Amniotic stem cell (primary cell): ENCODE measurements around the gene TRIM71.

Experiments used
- DNase-seq: peaks from one replicate; lab custom pipeline; 2025; lab: John Stamatoyannopoulos, UW

The TRIM71 gene

DNA sequence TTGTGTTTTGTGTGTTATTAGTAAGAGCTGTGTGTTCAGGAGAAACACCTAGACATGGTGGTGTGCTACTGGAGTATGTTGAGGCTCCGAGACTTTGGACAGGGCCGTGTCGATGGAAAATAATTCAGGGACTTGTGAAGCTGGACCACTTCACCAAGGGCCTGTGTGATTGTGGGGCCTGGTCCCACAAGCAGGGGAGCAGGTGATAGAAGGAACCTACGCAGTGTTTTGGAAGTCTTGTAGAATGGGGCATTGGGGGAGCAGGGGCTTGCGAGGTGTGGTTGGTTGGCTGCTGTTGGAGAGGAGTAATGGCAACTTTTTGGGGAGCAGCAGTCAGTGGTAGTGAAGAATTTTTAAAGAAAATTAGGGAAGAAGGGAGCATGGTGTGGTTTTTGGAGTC is 48.7 kb downstream of the TRIM71 start:
- DNase-seq: no peak

- DNase-seq: no peak
Measured at GRCh38 chr3:32867954-32868353, 50.2 kb downstream of the TRIM71 start.

- DNase-seq: no peak
Measured at GRCh38 chr3:32868719-32869512, 51.1 kb downstream of the TRIM71 start.

- no peak for DNase-seq
Measured at GRCh38 chr3:32869513-32870047, 51.8 kb downstream of the TRIM71 start.

DNA sequence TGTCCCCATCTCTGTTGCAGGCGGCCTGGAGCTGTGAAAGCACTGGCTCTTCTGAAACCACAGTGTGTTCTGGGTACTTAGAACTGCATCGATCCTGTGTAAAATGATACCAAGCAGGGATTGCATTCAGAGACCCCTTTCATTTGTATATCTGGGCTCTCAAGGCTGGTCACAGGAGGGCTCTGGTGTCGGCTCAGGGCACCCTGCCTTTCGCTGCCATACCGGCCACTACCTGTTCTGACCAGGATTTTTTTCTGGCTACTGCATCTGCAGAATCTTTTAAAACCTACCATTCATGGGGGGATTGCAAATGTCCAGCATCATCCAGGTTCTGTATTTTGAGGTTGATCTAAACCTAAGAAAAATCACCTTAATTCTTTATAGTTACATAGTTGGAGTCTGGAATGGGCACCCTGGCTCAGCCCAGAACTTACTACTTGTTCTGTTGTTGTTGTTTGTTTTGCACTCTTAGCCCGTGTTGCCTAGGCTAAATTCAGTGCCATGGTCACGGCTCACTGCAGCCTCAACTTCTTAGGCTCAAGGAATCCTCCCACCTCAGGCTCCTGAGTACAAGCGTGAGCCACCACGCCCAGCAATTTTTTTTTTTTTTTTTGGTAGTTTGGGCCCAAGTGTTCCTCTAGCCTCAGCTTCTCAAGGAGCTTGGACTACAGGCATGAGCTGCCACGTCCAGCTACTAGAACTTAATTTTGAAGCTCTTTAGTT is 52.7 kb downstream of the TRIM71 start:
- DNase-seq: no peak

DNA sequence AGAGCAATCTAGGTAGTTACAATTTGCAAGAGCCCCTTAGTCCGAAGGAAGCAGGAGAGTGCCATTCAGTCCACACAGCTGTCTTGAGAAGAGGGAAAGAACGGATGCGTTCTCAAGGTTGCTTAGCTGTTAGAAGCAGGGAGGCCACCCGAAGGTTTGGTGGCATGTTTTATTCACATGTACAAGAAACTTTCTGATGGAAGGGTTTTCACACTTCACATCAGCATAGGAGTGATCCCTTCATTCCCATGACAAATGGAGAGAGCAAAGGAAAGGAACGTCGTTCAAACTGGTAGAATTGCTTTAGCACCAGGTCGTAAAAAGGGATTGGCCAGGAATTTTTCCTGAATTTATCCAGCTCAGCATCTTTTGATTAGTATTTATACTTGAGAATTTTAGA is 53.5 kb downstream of the TRIM71 start:
- no peak for DNase-seq

GRCh38 chr3:32872487-32873382 is 54.9 kb downstream of the TRIM71 start:
- no peak for DNase-seq

GRCh38 chr3:32873531-32874130 is 55.8 kb downstream of the TRIM71 start:
- DNase-seq: no peak

- DNase-seq: no peak
Measured at GRCh38 chr3:32876920-32877319, 59.1 kb downstream of the TRIM71 start.

DNA sequence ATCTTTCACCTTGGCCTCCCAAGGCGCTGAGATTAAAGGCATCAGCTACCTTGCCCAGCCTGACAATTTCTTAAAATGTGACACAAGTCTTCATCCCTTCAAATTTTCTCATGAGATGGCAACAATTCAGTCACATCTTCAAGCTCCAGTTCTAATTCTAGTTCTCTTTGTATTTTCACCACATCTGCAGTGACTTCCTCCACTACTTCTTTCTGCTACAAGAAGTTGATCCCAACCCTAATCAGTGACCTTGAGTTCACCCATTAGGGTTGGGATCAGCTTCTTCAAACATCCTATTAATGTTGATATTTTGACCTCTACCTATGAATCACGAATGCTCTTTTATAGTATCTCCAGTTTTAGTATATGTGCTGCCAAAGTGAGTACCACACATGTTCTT is 59.8 kb downstream of the TRIM71 start:
- DNase-seq: no peak

- no peak for DNase-seq
Measured at GRCh38 chr3:32880225-32880624, 62.4 kb downstream of the TRIM71 start.

DNA sequence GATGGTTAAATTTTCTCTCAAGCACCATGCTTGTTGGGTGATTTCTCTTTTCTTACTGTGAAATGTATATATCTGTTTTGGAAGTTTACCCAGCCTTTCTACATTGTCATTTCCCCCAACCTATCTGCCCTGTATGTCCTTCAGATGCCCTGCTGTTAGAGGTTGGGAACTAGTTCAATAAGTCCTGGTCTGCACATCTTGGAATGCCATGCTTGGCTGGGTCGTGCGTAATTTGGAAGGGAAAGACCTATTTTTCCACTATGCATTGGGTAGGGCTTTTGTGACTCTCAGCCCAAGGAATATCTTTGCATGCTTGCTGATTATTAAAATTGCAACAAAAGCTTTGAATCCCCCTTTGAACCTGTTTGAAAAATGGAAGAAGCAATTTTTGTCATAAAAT is 63.8 kb downstream of the TRIM71 start:
- no peak for DNase-seq

- no peak for DNase-seq
Measured at GRCh38 chr3:32882189-32882588, 64.4 kb downstream of the TRIM71 start.

DNA sequence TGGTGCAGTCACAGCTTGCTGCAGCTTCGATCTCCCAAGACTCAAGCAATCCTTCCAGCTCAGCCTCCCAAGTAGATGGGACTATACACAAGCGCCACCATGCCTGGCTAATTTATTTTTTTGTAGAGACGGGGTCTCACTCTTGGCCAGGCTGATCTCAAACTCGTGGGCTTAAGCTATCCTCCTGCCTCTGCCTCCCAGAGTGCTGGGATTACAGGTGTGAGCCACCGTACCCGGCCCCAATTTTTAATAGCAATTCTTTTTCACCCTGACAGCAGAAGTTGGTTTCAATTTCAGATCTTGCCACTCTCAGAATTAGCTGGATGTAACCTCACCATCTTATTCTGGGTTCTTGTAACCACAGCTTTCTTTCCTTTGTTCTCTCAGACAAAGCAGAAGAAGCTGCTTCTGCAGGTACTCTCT is 64.8 kb downstream of the TRIM71 start:
- no peak for DNase-seq

GRCh38 chr3:32883817-32884216 is 66.0 kb downstream of the TRIM71 start:
- no peak for DNase-seq

- DNase-seq: no peak
Measured at GRCh38 chr3:32884591-32884990, 66.8 kb downstream of the TRIM71 start.

DNA sequence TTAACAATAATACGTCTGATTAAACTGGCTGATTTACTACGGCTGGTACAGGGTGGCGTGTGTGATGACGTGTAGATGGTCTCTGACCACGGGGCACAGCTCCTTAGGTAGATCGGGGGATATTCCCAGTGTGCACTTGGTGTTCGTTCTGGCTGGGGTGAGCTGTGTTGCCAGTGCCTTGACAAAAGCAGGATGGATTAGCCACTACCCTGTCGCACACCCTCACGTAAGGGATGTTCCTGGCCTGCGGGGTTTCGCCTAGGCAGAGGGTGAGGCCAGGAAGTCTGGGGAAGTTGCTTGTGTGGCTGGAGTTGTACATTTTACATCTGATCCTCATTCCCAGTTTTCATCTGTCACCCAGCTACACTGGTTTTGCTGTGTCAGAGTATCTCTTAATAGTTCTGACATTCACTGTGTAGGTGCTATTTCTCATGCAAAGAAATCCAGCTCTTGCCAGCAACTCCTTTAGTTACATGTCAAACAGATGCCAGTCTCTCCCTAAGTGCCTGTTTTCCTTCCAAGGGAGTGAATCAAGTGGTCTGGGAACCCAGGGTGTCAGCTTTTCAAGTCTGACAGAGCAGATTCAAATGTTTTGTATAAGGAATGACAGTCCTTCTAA is 67.6 kb downstream of the TRIM71 start:
- no peak for DNase-seq

- DNase-seq: no peak
Measured at GRCh38 chr3:32886296-32886695, 68.5 kb downstream of the TRIM71 start.

DNA sequence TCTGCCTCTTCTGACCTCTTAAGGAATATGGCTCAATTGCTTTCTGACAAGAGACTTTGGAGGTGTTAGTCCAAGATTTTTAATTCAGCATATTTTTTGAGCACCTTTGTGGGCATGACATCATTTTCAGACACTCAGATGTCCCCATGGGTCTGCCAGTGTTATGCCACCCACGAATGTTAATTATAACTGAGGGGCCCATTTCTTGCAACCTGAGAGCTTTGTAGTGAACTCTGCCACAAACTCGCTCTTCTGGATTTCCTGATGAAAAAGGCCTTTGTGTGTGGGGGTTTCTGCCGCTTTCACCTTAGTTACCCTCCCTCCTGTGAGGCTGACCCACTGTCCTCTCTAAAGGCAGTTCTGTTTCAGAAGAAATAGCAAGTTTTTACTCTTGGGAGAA is 69.1 kb downstream of the TRIM71 start:
- no peak for DNase-seq

GRCh38 chr3:32888739-32889138 is 70.9 kb downstream of the TRIM71 start:
- DNase-seq: no peak
